HG03135 (cell line): Measurements from ENCODE around the gene SFXN5.
A peak's percentile ranks its signal among the peaks of the same experiment; 100 is the strongest.
"Not testable (repeated sequence)": the region's sequence is repeated elsewhere in the genome, so short reads cannot be mapped to it uniquely, and the experiment has no call there.

ENCODE experiments used
- ATAC-seq: cut with Tn5 transposase; IDR thresholded peaks from one replicate; pipeline ENCODE4 v1.9.1; 2021; ENCODE audit warnings: mild to moderate bottlenecking, moderate library complexity; ENCODE audit not compliant: unreplicated experiment

SFXN5 gene

DNA sequence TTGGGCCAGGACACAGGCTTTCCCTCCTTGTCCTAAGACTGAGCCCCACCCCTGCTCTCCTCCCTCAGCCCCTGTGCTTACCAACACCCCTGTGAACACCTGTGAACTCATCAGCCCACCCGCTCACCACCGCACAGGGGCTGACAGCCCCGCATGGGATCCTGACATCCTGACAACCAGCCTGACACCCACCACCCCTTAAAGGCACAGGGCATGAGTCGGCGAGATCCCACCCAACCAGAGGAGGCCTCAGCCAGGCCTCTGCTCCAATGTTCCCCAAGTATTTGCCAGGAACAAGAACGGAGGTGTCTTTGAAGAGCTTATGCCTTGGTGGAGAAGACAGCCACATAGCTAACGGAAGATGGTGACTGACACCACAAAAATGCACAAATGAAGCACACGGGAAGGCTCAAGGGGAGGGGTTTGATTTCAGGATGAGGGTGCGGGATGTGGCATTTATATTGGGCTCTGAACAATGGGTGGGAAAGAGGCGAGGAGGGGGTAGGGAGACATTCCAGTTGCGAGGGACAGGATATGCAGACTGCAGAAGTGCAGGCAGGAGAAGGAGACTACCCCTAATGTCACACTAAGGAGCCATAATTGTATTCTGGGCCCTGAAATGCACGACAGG, 30.2 kb upstream of the SFXN5 start:
- no peak for ATAC-seq

DNA sequence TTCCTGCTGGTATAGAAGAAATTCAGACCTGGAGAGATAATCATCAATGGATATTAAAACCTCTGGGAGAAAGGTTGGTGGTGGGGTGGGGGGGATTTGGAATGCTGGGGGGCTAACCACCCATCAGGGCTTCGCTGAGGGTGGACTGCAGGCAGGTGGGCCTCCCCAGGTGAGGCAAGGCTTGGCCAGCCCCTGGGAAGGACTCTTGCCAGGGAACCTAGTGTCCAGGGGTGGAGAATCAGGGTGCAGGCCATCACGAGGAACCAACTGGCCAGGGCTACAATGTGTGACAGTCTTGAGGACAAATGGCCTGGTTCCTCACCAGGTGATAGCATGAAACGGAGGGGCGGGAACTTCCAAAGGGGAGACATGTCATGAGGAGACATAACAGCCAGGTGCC, 29.4 kb upstream of the SFXN5 start:
- no peak for ATAC-seq

DNA sequence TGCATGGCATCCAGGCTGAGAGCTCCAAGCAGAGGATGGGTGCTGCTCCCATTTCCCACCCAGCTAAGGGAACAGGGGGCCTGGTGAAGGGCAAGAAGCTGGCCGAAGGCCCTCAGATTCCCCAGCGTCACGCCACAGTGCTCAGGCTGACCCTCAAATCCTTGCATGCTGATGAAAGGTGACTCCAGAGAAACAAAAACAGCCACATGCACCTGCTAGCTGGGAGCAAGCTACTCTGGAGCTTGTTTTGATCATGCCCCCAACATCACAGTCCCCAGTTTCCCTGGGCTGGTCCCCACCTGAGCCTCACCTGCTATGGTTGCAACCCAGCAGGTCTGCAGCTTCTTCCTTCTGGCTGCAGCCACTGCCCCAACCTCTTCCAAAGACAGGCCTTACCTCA, 28.0 kb upstream of the SFXN5 start:
- no peak for ATAC-seq

DNA sequence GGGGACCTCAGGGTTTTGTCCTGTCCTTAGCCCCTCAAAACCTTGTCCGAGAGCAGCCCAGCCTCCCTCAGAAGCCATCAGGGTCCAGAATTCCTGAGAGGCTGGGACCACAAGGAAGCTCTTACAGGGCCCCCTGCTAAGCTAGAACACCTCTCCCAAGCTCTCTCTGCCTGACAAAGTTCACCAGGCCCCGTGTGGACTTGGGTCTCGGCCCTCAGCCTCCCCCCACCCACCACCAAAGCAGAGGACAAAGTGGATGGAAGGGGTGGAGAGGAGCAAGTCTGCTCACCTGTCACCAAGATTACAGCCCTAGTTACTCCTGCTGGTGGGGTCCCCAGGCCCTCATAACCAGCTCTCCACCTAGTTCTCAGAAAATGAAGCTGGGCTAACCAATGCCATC, 24.4 kb upstream of the SFXN5 start:
- no peak for ATAC-seq

DNA sequence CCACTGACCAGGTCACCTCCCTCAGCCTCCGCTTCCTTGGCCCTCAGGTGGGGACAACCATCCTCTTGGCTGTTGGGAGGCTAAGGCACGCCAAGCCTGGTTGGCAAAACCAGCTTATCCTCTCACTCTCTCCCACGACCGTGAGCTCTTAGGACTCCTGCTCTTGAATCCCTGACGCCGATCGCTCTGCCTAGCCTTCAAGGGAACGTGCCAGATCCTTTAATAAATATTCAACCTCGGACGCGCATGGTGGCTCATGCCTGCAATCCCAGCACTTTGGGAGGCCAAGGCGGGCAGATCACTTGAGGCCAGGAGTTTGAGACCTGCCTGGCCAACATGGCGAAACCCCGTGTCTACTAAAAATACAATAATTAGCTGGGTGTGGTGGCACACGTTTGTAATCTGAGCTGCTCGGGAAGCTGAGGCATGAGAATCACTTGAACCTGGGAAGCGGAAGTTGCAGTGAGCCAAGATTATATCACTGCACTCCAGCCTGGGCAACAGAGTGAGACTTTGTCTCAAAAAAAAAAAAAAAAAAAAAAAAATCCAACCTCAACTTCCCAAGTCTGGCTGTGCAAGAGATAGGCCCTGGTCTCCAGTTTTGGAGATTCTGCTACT, 22.2 kb upstream of the SFXN5 start:
- ATAC-seq: not testable (repeated sequence)

DNA sequence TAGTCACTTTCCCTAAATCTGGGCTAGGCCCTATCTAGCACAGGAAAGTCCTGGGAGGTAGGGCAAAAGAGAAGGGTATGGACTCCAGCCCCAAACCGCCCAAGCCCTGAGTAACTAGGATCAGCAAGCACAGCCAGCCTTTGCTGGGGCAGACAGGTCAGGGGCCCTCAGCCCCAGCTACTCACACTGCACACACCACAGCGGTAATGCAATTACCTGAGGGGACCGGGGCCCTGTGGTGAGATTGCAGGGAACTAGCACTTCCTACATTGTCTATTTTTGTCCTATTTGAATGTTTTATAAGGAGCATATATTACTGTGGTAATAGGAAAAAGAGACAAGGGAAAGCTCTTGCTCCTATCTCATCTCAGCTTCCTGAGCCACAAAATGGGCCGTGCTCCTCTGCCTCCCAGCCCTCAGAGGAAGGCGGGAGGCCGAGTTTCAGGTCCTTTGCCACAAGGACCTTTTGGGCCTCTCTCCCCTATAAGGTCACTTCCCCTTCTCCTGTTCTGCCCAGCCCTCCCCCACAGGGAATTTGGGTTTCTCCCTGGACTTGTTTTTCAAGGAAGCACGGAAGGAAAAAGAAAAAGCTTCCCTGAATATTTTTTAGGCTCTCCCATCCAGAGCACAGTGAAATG, 20.8 kb upstream of the SFXN5 start:
- no peak for ATAC-seq

DNA sequence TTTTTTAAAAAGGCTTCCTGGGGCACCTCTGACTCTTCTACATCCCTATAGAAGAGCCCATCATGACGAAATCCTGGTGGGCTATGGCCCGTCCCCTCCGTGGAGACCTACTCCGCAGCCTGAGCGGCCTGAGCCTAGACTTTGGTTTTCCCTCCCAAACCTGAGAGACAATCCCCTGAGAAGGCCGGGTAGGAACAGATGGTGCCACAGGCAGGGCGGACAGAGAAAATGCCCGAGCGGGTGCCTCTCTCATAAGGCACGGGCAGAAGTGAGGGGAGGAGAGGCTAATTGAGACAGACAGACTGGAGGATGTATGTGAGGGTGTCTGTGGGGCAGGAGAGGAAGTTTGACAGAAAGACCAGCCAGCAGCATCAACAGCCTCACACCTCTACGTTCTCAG, 20.2 kb upstream of the SFXN5 start:
- no peak for ATAC-seq

DNA sequence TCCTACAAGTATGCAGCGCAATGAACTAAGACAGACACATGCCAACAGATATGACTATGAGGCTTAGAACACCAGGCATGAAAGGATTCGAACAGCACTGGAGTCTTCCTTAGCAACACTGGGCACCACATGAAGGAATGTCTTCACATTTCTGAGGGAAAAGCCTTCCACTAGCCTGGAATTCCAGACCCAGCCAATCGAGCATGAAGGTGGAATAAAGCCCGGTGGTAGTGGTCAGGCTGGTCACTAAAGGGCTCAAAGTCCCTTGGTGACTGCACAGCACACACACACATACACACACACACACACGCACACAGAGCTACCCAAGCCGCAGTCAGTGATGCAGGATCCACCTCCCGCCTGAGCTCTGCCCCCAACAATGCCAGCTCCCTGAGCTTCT, 19.7 kb upstream of the SFXN5 start:
- no peak for ATAC-seq

DNA sequence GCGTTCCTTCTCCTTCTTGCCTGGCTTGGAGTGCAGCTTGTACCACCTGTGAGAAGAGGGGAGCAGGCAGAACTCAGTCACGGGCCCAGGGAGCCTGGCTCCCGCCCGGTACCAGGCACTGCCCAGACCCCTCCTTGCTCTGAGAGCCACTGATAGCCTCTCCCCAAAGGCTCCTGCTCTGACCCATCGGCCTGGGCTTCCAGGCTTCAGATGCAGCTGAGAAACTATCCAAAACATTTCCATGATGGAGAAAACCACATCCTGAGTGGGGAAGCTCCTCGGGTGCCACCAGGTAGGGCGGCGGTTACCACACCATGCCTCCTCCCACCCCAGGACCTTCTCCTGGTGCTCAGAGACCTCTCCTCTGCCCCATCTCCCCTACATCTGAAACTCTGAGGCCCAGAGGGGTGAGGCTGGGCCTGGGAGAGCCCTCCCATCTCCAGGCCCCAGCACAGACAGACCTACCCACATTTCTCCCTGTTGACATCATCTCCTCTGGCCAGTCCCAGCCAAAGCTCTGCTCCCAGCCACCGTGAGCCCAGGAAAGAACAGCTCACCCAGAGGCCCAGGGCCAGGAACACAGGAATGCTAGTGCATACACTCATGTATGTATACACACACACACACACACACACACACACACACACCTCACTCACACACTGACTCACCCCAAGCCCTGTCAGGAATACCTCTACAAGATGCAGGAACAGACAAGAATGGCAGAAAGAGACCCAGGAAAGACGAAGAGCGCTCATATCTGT, 17.9 kb upstream of the SFXN5 start:
- no peak for ATAC-seq

DNA sequence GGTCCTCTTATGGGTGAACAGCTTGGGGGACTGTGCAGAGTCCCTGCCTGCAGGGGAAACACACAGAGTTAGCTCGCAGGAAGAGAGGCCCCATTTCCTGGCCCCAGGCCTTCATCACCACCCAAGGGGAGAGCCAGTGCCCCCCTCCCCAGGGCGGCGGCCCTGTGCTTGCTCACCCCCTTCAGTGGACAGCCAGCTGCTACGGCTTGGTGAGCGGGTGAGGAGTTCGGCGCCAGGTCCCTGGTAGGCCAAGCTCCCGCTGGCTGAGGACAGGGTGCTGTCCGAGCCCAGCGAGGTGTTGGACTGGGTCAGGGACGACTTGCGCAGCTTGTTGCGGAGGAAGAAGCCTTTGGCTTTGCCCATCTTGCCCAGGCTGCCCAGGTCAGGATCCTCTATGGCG, 17.2 kb upstream of the SFXN5 start:
- no peak for ATAC-seq

DNA sequence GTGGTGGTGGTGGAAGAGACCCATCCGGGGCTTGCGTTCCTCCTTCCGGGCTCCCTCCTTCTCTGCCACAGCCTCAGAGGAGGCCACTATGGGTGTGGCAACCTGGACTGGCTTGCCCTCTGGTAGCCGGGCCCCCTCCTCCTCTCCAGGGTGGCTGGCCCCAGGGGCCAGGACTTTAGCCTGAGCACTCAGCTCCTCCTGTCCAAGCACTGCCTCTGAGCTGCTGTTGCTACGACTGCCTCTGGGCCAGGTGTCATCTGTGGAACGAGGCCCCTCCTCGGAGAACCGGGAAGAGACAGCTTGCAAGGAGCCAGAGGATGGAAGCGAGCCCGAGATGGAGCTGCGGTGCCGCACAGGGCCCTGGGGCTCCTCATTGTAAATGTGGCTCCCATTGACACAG, 16.7 kb upstream of the SFXN5 start:
- ATAC-seq: no peak

DNA sequence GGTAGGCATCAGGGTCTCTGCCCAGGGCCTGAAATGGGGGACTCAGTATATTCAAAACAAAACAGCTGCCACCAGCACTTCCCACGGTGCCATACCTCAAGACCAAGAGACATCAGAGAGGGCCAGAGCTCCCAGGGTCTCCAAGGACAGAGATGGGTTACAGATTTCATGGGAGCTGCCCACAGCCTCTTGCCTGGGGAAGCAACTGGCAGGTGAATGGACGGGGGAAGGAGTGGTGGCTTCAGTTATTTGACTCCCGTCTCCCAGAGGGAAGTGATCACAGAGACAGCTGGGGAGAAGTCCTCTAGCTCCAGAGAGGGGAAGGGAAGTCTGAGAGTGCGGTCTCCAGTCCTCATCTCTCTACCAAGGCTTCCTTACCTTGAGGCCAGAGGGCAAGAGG, 15.8 kb upstream of the SFXN5 start:
- ATAC-seq: no peak

DNA sequence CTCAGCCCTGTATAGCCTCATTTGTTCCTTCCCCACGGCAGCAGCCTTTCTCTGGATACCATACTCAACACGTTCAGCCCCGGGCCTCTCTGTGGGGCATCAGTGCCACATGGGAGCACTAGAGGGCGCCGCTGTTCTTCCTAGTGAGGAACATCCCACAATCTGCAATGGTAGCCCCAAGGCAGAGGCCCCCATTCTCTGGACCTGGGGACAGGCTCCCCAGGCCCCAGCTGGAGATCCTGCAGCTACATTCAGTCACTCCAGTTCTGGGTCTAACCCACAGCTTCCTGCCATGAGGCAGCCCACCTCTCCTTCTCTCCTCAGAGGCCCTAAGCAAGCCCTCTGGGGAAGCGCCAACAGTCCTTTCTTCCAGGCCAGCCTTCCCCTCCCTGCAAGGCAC, 14.2 kb upstream of the SFXN5 start:
- peak; percentile 90 for ATAC-seq

DNA sequence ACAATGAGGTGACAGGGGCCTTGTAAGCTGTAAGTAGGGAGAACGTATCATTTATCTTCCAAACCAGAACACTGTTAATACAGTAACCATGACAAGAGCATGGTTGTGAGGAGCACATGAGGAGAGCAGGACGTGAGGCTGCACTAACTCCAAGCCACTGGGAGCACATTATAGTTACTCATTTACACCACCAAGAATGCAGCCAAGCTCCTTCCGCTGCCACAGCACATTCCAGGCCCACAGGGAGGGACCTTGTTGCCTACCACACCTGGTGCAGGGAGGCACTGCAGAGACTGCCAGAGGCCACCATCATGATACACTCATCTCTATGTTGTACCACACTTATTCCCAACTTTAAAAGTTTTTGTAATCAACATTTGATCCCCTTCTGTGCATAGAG, 13.5 kb upstream of the SFXN5 start:
- ATAC-seq: no peak

DNA sequence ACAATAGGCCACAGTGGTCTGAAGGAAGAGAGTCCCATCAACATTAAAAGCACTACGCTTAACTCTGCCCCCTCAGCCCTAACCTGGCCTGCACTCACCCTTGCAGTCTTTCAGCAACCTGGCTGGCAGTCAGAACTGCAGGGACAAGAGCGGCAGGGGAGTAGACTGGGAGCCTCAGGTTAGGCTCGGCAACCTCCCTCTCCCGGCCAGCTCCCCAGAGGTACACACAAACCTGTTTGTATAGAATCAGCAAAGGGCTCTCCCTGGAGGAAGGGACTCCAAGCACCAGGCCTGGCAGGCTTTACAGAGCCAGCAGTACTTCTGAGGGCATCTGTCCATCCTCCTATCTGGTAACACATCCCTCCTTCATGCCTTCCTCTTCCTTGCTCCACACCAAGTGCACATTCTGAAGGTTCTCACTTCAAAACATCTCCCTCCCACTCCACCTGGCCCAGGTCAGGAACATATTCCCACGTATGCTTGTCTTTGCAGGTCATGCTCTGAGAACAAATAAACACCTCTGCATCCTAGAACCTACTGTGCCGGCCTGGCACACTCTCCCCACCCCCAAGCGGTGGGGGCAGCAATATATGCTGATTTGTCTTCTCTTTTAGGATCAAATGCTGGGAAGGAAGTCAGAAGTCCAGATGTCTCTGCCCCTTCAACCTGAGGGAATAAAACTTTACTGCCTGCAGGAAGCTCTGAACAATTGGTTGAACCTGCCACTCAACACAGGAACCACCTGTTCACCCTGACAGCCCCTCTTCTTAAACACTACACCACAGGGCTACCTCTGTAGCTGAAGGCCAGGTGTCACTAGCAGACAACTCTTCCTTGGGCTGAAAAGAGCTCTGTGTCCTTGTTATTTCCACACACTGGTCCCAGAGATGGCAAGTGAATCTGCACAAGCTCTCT, 12.6 kb upstream of the SFXN5 start:
- ATAC-seq: no peak

DNA sequence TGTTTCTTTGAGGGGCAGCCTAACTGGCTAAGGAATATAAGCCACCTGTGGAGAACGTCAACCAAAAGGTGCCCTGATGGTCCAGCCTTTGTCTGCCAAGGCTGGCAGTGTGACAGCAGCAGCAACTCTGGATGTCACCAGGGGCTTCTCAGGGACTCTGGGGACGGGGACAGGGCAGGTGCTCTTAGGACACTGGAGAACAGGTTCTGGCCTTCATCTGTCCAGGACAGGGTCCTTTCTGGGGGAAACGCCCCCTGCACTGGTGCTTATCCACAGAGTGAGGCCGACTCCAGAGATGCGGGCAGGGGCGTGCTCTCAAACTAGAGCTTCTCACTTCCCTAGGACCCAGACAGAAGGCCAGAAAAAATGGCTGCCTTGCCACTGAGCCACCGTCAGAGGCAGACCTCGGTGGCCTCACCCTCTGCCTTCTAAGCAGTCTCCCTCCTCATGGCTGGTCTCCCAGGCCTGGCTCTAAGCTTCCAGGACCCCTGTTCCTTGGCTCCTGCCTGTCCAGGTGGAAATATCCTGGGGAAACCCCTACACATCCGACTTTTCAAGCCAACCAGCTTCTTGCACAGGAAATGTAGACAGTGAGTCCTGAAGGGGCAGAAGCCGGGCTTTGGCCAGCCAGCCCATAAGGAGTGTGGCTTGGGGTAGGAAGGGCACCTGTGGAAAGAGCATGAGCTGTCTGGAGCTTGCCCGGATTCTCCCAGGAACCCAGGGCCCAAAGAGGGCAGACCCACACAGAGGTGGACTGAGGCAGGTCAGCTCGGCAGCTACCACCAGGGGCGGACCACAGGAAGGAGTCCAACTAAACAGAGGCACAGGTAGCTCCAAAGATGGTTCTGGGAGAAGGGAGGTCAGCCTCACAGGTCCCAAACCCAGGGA, 11.3 kb upstream of the SFXN5 start:
- no peak for ATAC-seq

DNA sequence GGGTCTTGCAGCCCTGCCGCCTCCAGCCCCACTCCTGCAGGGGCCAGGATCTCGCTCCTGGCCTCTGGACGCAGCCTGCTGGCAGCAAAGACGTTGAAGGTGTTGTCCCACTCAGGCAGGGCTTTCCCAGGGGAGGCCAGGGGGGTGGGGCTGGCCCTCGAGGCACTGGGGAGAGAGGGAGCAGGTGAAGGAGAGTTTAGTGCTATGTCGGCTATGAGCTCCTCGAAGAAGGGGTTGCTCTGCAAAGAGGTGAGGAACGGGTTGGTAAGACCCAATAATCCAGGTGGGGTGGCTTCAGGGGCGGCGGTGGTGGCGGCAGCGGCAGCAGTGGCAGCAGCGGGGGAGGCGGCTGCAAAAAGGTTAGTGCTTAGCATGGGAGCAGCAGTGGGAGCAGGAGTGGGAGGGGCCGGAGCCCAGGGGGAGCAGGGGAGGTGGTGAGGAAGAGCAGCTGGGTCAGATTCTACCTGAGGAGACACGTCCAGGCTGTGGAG, 9.7 kb upstream of the SFXN5 start:
- no peak for ATAC-seq

DNA sequence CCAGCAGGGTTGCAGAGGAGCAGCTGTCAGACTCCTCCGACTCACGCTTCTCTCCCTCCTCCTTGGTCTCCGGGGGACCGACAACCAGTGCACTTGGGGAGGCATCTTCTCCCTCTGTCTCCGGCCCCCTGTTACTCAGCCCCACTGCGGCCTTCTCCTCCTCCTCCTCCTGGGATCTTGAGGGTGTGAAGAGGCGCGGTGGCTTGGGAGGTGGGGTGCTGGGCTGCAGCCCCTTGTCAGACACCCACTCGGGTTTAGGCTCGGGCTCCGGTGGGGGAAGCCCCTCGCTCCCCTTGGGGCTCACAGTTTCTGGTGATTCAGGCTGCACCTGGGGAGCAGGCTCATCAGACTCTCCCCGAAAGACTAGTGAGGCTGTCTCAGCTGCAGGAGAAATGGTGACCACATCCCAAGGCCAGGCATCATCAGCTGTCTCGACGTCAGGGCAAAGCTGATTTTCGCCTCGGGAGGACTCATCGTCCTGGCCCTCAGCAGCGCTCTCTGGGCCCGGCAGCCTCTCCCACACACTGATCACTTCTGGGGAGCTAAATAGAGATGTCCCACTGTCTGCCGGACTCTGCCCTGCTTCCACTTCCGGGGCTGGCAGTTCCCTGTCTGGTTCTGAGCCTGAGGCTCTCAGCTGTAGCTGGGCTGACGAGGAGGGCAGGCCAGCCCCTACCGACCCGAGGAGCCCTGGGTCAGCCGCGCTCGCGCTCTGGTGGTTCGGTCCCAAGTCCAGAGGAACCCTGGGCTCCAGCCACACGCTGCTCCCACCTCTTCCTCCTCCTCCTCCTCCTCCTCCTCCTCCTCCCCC, 9.0 kb upstream of the SFXN5 start:
- ATAC-seq: no peak

DNA sequence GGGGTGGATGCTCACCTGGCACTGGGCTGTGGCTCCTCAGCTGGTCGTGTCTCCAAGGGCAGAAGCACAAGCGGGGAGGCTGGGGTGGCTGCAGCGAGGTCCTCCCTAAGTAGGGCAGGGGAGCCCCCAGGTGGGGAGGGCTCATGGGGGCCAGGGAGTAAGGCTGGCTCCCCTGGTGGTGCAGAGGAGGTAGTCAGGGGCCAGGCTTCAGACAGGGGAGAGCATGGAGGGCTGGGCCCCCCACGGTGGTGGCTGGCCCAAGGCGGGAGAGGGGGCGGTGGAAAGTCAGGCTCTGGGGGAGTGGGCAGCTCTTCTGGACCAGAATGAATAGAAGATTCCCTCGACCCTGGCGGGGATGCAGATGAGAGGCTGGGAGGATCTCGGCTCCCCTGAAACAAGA, 8.1 kb upstream of the SFXN5 start:
- no peak for ATAC-seq
